ENCODE data around the gene CFAP45.

The CFAP45 gene

GRCh38 chr1:159881622-159882526 lies 18.1 kb downstream of the CFAP45 start:
- in situ Hi-C loops (cut with MboI; ENCODE audit: low sequenced_read_pairs), result no loop called here

GRCh38 chr1:159880430-159880829 lies 19.5 kb downstream of the CFAP45 start:
- in situ Hi-C loops (cut with MboI; ENCODE audit: low sequenced_read_pairs), result no loop called here

- in situ Hi-C loops (cut with MboI; ENCODE audit: low sequenced_read_pairs), result no loop called here
These were observed 20.0 kb downstream of the CFAP45 start for GRCh38 chr1:159879977-159880376.

GRCh38 chr1:159879136-159879535 lies 20.8 kb downstream of the CFAP45 start:
- in situ Hi-C loops (cut with MboI; ENCODE audit: low sequenced_read_pairs), result no loop called here

DNA sequence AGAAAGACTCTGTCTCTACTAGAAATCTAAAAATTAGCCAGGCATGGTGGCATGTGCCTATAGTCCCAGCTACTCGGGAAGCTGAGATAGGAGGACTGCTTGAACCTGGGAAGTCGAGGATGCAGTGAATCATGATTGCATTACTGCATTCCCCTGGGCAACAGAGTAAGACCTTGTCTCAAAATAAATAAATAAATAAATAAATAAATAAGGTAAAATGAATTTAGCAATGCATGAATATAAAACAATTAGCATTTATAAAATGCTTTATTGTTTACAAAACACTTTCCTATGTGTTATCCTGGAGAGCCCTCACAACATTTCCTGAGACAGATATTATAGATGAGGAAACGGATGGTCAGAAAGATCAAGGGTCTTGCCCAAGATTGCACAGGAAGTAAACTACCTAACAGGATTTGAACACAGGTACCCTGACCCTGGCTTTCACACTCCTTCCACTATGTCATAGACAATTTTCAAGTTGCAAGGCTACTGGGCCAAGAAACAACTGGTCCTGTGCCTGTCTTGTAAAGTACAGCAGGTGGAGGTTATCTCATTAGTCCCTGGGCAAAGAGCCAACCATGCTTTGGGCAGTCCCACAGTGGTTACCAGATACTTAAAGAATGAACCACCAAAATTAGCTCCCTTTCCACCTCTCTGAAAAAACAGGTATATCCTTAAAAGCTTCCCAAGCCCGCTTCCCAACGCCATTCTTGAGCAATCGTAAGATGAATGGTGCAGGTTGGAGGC lies 22.1 kb downstream of the CFAP45 start:
- in situ Hi-C loops (cut with MboI; ENCODE audit: low sequenced_read_pairs), result no loop called here

- in situ Hi-C loops (cut with MboI; ENCODE audit: low sequenced_read_pairs), result no loop called here
These were observed 26.3 kb downstream of the CFAP45 start for GRCh38 chr1:159873530-159874143.

- in situ Hi-C loops (cut with MboI; ENCODE audit: low sequenced_read_pairs), result no loop called here
These were observed 27.1 kb downstream of the CFAP45 start for GRCh38 chr1:159872891-159873290.

DNA sequence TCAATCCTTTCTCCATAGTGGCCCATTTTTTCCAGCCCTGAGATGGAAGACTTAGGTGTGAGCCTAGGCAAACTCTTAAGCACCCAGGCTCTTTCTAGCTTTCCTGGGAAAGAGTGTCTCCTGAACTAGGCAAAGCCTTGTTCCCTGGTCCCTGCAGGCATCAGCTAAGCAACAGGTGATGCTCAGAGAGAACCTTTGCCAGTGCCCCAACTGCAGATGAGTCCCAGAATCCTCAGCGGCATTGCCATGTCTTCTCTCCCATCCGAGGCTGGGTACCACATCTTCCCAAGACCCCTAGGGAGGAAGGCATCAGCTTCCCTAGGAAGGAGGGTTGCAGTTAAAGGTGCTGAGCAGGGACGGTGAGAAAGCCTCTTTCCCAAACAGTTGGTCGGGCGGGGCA lies 29.3 kb downstream of the CFAP45 start:
- in situ Hi-C loops (cut with MboI; ENCODE audit: low sequenced_read_pairs), result no loop called here

DNA sequence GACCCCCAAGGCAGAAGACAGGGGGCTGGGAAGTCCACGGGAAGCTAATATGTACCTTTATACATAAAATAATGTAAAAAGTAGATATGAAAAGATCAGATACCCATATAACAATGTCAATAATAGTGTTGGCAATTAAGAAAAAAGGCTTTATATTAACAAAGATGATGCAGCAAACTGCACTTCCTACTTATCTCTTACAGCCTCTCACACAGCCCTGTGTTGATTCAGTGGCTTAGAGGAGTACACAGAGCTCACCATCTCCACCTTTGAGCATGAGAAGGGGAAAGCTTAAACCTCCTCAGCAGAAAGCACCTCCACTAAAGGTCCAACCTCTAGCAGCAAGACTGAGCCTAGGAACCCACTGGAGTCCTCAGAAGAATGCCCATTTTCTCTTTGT lies 30.4 kb downstream of the CFAP45 start:
- in situ Hi-C loops (cut with MboI; ENCODE audit: low sequenced_read_pairs), result no loop called here

DNA sequence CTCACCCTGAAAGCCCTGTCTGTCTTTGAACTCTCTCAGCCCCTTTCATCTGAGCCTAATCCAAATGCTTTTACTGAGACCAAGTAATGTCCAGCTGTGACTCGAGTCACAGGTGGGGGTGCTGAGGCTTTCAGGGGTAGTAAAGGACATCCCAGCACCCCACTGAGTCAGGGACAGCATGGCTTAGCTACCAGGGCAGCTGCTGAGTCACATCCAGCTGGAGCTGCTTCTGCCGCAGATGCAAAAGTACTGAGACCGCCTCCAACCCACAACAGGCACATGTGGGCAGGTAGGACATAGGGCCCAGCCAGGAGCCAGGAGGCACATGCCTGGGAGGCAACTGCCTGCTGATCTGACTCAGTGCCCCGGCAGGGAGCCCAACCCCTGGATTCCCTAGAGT lies 30.8 kb downstream of the CFAP45 start:
- in situ Hi-C loops (cut with MboI; ENCODE audit: low sequenced_read_pairs), result no loop called here

DNA sequence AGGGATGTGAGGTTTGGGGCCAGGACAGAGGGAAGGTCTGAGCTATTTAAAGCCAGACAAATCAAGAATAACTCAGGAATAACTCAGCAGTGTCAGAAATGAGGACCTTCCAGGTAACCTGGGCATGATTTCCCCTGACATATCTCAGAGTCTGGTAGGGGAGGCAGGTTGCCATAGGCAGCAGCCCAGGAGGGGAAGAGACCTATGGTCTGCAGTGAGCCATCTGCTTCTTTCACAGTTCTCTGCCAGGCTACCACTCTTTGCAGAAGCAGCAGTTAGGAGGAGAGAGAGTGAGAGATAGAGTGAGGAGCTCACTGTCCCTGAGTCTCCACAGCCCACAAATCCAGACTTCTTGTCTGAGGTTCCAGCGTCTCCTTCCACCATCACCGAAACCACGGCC lies 31.2 kb downstream of the CFAP45 start:
- in situ Hi-C loops (cut with MboI; ENCODE audit: low sequenced_read_pairs), result no loop called here

DNA sequence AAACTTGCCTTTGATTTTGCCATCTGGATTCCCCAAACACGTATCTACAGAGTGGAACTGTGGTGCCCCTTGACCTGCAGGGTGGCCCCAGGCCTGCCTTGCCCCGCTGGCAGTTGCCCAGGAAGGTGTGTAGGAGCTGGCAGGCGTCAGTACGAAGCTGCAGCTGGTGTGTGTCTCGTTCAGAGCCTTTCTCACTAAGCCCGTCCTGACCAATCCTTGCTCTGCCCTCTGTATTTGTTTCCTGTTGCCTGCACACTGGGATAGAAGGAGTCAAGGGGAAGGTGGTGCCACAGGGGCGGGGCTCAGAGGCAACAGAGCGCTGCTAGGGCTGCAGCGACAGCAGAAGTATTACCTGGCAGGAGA lies 32.3 kb downstream of the CFAP45 start:
- in situ Hi-C loops (cut with MboI; ENCODE audit: low sequenced_read_pairs), result no loop called here

DNA sequence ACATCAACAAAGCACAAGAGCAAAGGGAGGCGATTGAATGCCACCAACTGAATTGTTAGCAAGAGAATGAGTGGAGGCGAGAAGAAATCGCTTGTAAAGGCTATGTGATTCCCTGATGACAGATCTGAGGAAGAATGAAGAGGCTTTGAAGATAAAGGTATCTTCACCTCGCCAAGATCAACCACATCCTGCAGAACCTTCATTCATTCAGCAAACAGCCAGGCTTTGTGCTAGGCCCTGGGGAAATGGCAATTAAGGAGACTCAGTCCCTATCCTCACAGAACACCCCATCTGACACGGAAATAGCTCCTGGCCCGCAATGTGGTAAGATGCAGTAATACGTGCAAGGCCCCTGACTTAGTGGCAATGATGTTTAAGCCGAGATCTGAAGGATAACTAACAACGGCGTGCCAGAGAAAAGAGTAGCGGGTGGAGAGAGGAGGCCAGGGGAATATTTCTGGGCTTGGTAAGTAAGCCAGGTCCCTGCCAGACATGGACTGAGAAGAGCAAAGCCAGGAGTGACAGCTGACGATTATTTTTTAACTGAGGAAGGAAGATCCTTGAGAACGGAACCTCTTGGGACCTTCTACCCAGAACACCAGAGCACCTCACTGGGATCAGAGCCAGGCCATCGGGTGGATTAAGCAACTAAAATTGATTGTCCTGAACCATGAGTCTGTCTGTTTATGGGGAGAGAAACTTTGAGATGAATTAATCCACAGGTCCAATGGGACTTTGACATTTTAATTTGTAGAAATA lies 32.9 kb downstream of the CFAP45 start:
- in situ Hi-C loops (cut with MboI; ENCODE audit: low sequenced_read_pairs), result no loop called here

- in situ Hi-C loops (cut with MboI; ENCODE audit: low sequenced_read_pairs), result no loop called here
These were observed 33.9 kb downstream of the CFAP45 start for GRCh38 chr1:159866066-159866465.

DNA sequence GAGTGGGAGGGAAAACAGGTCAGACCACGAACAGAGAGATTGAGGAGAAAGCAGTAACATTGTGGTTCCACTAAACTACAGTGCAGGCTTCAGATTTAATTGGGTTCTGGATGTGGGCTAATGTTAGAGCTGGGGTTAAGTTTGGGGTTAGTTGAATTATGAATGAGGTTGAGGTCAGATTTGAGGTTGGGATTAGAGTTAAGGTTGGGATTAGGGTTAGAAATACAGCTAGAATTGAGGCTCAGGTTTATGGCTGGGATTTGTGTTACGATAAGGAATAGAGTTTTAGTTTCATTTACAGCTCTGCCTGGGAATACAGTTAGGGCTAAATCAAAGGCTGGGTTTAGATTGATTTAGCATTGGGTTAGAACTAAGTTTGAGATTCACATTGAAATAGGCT lies 35.7 kb downstream of the CFAP45 start:
- in situ Hi-C loops (cut with MboI; ENCODE audit: low sequenced_read_pairs), result no loop called here

DNA sequence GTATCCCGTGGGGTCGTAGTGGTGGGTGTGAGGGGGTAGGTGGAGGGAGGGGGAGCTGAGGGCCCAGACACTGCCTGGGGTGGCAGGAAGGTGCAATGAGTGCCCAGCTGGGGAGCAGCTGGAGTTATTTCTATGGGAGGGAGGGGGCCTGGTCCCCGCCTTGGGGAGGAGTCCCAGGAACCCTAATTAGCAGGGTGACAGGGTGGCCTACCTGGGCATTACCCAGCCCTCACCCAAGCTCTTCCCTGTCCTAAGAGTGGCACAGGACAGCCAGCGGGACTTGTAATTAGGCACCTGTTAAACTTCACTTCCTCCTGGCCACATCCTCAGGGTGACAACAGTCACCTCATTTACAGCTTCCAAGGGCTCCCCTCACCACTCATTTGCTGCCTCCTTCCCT lies 37.4 kb downstream of the CFAP45 start, which contains the start of gene VSIG8:
Gene VSIG8 (minus strand): TSS at position 101 of the 400 bp plus-strand sequence. CDS start 136 bp downstream, outside the sequence.
- in situ Hi-C loops (cut with MboI; ENCODE audit: low sequenced_read_pairs), result no loop called here

DNA sequence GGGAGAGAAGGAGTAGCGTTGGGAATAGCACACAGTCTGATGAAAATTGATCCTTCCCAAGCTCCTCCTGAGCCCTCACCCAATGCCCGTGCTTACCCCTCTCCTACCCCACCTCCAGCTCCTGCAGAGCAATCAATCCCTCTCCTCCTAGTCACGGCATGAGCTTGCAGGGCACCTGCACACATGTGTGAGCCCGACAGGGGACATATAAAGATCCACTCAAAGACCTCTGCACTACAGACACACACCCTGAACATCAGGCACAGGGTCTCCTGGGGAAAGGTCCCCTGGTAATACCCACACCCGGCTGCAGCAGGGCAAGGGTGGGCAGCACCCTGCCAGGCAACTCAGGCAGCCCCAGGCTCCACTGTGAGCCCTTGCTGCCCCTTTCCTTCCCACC lies 37.9 kb downstream of the CFAP45 start:
- in situ Hi-C loops (cut with MboI; ENCODE audit: low sequenced_read_pairs), result no loop called here

GRCh38 chr1:159861218-159861617 lies 38.7 kb downstream of the CFAP45 start:
- in situ Hi-C loops (cut with MboI; ENCODE audit: low sequenced_read_pairs), result no loop called here

GRCh38 chr1:159860456-159860855 lies 39.5 kb downstream of the CFAP45 start:
- in situ Hi-C loops (cut with MboI; ENCODE audit: low sequenced_read_pairs), result no loop called here

- in situ Hi-C loops (cut with MboI; ENCODE audit: low sequenced_read_pairs), result no loop called here
These were observed 40.1 kb downstream of the CFAP45 start for GRCh38 chr1:159859767-159860322.

DNA sequence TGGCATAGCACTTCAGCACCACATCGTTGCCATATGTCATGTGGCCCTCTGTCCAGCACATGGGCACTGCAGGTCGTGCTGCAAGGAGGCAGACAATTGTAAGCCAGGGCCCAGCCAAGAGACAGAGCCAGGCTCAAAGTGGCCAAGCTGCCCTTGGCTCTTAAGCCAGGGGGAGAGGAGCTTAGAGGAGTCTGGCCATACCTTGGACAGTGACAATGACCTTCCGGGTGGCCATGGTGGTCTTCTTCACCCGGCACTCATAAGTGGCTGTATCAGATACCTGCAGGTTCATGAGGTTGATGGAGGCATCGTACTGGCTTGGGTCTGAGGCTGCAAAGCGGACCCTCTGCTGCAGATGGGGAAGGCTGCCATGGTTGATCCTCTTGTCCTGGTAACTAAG lies 42.1 kb downstream of the CFAP45 start:
- in situ Hi-C loops (cut with MboI; ENCODE audit: low sequenced_read_pairs), result no loop called here
